DMS53 treated with DMSO at 0.1 percent for 48 hours (cell line): ENCODE data around the gene CYB5D1.

Experiments used
- DNase-seq: peaks from one replicate; lab custom pipeline; 2025; ENCODE audit not compliant: unreplicated experiment; lab: John Stamatoyannopoulos, UW

The CYB5D1 gene

DNA sequence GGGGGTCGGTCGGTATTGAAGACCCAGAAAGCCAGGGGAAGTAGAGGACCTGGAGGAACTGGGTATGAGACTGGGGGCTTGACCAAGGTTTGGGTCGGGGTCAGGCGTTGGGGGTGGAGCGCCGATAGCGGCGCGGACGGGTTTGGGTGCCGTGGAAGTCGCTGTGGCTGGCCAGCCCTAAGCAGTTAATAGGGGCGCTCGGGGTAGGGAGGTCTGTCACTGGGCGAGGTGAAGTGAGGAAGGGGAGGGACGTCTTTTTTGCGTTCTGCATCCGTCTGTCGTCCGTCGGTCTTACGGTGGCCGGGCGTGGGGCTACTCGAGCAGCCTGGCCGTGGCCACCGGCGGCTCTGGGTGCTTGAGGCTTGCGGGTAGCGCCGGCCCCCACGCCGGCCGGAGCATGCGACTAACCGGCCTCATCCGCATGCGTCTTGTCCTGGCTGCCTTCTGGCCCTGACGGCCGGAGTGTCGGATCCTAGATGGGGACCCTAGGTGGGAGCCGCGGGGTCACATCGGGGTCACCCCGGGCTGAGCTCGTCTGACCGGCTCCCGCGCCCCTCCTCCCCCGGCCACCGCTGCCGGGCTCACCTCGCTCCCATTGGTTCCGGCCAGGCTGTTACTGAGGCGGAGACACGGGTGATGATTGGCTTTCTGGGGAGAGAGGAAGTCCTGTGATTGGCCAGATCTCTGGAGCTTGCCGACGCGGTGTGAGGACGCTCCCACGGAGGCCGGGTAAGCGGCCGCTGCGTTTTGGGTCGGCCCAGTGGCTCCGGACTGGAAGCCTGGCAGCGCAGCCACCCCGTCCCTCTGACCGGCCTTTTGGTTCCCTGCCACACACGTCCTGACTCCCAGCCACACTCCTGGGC lies 13.3 kb upstream of the CYB5D1 start:
- peak; percentile 92 for DNase-seq

DNA sequence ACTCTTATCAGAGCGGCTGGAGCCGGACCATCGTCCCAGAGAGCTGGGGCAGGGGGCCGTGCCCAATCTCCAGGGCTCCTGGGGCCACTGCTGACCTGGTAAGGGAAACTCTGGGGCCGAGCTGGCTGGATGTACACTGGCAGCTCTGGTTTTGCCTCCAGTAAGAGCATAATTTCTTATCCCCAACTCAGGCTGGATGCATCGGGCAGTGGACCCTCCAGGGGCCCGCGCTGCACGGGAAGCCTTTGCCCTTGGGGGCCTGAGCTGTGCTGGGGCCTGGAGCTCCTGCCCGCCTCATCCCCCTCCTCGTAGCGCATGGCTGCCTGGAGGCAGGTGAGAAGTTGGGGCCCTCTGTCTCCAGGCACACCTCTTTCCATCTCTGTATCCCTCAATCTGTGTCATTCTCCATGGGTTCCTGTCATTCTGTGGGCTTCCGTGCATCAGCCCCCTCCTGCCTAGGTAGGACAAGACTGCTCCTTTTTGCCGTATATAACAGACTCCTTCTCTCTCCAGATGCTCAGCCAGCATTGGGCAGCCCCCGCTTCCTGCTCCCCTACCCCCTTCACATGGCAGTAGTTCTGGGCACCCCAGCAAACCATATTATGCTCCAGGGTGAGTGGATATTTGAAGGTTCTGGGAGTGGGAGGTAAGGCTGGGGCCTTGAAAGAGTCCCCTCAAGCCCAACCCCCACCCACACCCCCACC lies 12.3 kb upstream of the CYB5D1 start:
- no peak for DNase-seq

DNA sequence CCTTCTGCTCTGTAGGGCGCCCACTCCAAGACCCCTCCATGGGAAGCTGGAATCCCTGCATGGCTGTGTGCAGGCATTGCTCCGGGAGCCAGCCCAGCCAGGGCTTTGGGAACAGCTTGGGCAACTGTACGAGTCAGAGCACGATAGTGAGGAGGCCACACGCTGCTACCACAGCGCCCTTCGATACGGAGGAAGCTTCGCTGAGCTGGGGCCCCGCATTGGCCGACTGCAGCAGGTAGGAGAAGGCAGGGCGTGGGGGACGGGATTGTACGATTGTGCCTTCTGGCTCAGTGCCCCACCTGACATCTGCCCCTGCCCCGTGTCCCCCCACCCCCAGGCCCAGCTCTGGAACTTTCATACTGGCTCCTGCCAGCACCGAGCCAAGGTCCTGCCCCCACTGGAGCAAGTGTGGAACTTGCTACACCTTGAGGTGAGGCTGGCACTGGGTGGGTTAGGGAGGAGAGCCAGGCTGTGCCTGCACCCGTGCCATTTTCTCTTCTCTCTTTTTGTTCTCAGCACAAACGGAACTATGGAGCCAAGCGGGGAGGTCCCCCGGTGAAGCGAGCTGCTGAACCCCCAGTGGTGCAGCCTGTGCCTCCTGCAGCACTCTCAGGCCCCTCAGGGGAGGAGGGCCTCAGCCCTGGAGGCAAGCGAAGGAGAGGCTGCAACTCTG lies 11.6 kb upstream of the CYB5D1 start:
- DNase-seq, result no peak

DNA sequence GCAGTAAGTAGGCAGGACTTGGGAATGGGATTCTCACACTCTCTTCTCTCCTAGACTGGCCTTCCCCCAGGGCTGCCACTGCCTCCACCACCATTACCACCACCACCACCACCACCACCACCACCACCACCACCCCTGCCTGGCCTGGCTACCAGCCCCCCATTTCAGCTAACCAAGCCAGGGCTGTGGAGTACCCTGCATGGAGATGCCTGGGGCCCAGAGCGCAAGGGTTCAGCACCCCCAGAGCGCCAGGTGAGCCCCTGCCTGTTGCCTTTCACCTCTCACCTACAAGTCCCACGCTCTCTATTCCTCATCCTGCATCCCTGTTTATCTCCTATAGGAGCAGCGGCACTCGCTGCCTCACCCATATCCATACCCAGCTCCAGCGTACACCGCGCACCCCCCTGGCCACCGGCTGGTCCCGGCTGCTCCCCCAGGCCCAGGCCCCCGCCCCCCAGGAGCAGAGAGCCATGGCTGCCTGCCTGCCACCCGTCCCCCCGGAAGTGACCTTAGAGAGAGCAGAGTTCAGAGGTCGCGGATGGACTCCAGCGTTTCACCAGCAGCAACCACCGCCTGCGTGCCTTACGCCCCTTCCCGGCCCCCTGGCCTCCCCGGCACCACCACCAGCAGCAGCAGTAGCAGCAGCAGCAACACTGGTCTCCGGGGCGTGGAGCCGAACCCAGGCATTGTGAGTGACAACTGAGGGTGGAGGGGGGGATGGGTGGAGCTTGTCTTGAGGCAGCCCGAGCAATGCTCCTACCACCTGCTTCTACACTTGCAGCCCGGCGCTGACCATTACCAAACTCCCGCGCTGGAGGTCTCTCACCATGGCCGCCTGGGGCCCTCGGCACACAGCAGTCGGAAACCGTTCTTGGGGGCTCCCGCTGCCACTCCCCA lies 10.8 kb upstream of the CYB5D1 start:
- DNase-seq, result no peak

DNA sequence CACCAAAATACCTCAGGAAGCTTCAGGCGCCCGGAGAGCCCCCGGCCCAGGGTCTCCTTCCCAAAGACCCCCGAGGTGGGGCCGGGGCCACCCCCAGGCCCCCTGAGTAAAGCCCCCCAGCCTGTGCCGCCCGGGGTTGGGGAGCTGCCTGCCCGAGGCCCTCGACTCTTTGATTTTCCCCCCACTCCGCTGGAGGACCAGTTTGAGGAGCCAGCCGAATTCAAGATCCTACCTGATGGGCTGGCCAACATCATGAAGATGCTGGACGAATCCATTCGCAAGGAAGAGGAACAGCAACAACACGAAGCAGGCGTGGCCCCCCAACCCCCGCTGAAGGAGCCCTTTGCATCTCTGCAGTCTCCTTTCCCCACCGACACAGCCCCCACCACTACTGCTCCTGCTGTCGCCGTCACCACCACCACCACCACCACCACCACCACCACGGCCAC lies 9.6 kb upstream of the CYB5D1 start:
- DNase-seq, result no peak

DNA sequence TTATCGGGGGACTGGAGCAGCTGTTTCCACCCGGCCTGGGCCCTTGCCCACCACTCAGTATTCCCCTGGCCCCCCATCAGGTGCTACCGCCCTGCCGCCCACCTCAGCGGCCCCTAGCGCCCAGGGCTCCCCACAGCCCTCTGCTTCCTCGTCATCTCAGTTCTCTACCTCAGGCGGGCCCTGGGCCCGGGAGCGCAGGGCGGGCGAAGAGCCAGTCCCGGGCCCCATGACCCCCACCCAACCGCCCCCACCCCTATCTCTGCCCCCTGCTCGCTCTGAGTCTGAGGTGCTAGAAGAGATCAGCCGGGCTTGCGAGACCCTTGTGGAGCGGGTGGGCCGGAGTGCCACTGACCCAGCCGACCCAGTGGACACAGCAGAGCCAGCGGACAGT lies 9.1 kb upstream of the CYB5D1 start:
- DNase-seq, result no peak

DNA sequence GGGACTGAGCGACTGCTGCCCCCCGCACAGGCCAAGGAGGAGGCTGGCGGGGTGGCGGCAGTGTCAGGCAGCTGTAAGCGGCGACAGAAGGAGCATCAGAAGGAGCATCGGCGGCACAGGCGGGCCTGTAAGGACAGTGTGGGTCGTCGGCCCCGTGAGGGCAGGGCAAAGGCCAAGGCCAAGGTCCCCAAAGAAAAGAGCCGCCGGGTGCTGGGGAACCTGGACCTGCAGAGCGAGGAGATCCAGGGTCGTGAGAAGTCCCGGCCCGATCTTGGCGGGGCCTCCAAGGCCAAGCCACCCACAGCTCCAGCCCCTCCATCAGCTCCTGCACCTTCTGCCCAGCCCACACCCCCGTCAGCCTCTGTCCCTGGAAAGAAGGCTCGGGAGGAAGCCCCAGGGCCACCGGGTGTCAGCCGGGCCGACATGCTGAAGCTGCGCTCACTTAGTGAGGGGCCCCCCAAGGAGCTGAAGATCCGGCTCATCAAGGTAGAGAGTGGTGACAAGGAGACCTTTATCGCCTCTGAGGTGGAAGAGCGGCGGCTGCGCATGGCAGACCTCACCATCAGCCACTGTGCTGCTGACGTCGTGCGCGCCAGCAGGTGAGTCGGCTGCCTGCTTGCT lies 8.6 kb upstream of the CYB5D1 start:
- DNase-seq, result no peak

DNA sequence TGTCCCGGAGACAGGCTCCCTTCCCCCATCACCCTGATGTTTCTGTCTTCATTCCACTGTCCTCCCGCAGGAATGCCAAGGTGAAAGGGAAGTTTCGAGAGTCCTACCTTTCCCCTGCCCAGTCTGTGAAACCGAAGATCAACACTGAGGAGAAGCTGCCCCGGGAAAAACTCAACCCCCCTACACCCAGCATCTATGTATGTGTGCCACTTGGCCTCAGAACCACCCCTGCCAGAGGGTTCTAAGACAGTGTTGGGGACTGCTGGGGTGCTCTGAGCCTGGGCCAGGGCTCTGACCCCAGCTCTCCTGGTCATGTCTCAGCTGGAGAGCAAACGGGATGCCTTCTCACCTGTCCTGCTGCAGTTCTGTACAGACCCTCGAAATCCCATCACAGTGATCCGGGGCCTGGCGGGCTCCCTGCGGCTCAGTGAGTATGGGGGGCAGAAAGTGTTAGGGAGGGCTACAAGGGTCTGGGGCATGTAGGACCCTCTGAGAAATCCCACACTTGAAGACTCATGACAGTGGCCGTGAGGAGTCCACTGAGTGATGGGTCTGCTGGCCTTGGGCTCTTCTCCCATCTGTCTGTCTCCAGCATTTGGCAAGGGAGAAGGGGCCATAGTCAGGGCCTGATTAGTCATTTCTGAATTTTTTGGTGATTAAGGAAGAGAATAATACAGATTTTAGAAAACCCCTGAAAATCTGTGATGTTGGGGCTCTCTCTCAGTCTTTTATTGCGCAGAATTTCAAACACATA lies 7.9 kb upstream of the CYB5D1 start:
- no peak for DNase-seq

DNA sequence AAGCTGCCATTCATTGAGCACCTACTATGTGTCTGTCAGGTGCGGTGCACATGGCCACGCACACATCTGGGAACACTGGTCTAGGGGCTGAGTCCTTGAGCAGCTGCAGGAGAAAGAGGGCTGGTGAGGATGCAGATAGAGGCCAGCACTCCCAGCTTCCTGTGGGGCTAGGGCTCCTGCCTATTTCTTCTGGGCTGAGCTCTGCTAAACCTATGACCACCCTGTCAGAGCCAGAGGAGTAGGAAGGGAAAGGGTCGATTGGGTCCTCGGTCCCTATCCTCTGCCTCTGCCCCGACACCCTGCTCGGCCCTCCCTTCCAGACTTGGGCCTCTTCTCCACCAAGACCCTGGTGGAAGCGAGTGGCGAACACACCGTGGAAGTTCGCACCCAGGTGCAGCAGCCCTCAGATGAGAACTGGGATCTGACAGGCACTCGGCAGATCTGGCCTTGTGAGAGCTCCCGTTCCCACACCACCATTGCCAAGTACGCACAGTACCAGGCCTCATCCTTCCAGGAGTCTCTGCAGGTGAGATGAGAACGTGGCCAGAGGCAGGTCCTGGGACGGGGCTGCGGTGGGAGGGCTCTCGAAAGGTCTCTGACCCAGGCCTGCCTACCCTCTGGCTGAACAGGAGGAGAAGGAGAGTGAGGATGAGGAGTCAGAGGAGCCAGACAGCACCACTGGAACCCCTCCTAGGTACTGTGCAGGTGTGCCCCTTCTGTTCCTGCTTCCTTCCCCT lies 6.9 kb upstream of the CYB5D1 start:
- DNase-seq, result no peak

DNA sequence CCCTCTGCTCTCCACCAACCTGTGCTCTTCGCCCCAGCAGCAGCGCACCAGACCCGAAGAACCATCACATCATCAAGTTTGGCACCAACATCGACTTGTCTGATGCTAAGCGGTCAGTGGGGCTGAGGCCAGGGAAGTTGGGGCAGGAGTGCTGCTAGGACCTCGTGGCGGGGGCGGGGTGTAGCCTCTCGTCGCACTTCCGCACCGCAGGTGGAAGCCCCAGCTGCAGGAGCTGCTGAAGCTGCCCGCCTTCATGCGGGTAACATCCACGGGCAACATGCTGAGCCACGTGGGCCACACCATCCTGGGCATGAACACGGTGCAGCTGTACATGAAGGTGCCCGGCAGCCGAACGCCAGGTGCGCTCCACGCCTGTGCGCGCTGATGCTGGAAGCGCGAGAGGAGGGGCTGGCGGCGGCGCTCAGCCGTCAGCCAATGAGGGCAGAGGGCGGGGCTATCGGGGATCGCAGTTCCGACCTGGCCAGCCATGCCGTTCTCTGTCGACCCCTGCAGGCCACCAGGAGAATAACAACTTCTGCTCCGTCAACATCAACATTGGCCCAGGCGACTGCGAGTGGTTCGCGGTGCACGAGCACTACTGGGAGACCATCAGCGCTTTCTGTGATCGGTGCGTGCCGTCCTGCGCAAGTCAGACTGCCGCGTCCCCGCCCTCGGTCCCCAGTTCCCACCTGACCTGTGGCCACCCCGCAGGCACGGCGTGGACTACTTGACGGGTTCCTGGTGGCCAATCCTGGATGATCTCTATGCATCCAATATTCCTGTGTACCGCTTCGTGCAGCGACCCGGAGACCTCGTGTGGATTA lies 6.2 kb upstream of the CYB5D1 start:
- DNase-seq, result peak; percentile 96

DNA sequence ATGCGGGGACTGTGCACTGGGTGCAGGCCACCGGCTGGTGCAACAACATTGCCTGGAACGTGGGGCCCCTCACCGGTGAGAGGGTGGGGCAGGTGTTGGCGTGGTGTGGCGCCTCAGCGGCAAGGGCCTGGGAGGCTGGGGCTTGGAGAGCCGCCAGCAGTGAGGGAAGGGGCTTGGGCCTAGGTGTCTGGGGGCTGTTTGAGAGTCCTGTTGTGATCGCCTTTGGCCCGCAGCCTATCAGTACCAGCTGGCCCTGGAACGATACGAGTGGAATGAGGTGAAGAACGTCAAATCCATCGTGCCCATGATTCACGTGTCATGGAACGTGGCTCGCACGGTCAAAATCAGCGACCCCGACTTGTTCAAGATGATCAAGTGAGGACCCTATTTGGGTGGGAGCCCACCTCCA lies 5.5 kb upstream of the CYB5D1 start:
- DNase-seq, result no peak

DNA sequence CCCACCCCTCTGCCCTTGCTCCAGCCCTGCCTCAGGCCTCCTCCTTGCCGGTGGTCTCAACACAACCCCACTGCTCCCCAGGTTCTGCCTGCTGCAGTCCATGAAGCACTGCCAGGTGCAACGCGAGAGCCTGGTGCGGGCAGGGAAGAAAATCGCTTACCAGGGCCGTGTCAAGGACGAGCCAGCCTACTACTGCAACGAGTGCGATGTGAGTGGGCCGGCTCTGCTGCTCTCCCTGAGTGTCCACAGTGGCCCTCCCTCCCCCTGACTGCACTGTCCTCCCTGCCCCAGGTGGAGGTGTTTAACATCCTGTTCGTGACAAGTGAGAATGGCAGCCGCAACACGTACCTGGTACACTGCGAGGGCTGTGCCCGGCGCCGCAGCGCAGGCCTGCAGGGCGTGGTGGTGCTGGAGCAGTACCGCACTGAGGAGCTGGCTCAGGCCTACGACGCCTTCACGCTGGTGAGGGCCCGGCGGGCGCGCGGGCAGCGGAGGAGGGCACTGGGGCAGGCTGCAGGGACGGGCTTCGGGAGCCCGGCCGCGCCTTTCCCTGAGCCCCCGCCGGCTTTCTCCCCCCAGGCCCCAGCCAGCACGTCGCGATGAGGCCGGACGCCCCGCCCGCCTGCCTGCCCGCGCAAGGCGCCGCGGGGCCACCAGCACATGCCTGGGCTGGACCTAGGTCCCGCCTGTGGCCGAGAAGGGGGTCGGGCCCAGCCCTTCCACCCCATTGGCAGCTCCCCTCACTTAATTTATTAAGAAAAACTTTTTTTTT lies 4.7 kb upstream of the CYB5D1 start:
- DNase-seq, result no peak

DNA sequence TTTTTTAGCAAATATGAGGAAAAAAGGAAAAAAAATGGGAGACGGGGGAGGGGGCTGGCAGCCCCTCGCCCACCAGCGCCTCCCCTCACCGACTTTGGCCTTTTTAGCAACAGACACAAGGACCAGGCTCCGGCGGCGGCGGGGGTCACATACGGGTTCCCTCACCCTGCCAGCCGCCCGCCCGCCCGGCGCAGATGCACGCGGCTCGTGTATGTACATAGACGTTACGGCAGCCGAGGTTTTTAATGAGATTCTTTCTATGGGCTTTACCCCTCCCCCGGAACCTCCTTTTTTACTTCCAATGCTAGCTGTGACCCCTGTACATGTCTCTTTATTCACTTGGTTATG lies 4.1 kb upstream of the CYB5D1 start:
- DNase-seq, result no peak

DNA sequence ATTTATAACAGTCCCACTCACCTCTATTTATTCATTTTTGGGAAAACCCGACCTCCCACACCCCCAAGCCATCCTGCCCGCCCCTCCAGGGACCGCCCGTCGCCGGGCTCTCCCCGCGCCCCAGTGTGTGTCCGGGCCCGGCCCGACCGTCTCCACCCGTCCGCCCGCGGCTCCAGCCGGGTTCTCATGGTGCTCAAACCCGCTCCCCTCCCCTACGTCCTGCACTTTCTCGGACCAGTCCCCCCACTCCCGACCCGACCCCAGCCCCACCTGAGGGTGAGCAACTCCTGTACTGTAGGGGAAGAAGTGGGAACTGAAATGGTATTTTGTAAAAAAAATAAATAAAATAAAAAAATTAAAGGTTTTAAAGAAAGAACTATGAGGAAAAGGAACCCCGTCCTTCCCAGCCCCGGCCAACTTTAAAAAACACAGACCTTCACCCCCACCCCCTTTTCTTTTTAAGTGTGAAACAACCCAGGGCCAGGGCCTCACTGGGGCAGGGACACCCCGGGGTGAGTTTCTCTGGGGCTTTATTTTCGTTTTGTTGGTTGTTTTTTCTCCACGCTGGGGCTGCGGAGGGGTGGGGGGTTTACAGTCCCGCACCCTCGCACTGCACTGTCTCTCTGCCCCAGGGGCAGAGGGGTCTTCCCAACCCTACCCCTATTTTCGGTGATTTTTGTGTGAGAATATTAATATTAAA lies 3.6 kb upstream of the CYB5D1 start:
- no peak for DNase-seq

DNA sequence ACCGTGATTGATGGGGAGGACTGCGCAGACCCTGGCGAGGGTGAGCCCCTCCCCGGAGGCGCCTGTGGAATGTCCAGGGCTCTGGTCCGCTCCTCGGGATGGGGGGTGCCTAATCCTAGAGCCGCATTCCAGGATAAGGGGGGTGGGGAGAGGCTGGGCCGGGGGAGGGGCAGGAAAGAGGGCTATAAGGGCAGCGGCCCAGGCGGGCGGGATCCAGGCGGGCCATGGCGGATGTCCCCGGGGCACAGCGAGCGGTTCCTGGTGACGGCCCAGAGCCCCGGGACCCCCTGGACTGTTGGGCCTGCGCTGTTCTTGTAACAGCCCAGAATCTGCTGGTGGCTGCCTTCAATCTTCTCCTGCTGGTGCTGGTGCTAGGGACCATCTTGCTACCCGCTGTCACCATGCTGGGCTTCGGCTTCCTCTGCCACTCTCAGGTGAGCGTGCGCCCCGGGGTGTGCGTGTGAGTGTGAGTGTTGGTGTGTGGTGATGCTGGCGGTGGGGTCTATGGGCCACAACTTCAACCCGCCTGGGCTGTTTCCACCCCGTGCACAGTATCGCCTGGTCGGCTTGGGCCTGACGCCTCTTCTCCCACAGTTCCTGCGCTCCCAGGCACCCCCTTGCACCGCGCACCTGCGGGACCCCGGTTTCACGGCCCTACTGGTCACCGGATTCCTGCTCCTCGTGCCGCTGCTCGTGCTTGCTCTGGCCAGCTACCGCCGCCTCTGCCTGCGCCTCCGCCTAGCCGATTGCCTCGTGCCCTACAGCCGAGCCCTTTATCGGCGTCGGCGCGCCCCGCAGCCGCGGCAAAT lies 2.7 kb upstream of the CYB5D1 start, which contains the start of gene TMEM88:
TMEM88 (plus strand) TSS at position 216 of the 809 bp plus-strand sequence; CDS start at position 225, 9 bp downstream.
- DNase-seq, result no peak

DNA sequence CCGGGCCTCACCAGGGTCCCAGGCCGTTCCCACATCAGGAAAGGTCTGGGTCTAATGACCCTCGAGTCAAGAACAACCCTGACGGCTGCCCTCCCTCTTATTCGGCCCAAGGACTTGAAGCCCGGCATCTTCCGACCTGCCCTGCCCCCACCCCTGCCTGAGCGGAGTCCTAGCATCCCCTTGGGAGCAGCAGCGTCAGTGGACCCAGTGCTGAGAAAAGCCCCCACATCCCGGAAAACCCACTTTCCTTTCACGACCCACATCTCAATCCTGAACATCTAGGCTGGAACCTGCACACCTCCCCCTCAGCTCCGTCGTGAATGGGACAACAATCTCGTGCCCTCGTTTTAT lies 2.2 kb upstream of the CYB5D1 start:
- no peak for DNase-seq
